ENCODE data around the gene SIL1.

Gene SIL1

GRCh38 chr5:138943599-138944173 is 254.5 kb downstream of the SIL1 start:
- no peak for ATAC-seq
- H3K9me3 Mint-ChIP-seq, result no peaks in the 10 kb centered on the region
- DNase-seq, result no peak
- peaks cover 7% of the 10 kb centered on the region for H3K4me1 Mint-ChIP-seq
- no peaks in the 10 kb centered on the region for H3K27me3 Mint-ChIP-seq
- no peak overlapping the region for H3K27ac Mint-ChIP-seq
- H3K4me3 Mint-ChIP-seq, result no peak overlapping the region
- H3K36me3 Mint-ChIP-seq (ENCODE audit: low read depth), result peaks cover 8% of the 10 kb centered on the region

- H3K27ac Mint-ChIP-seq, result no peak overlapping the region
- H3K4me3 Mint-ChIP-seq, result no peak overlapping the region
- ATAC-seq, result no peak
- peaks cover 8% of the 10 kb centered on the region for H3K36me3 Mint-ChIP-seq (ENCODE audit: low read depth)
- no peaks in the 10 kb centered on the region for H3K27me3 Mint-ChIP-seq
- no peak for DNase-seq
- no peaks in the 10 kb centered on the region for H3K9me3 Mint-ChIP-seq
- H3K4me1 Mint-ChIP-seq, result peaks cover 7% of the 10 kb centered on the region
These were observed 255.3 kb downstream of the SIL1 start for GRCh38 chr5:138942861-138943260.

GRCh38 chr5:138942066-138942465 is 256.1 kb downstream of the SIL1 start:
- no peak overlapping the region for H3K27ac Mint-ChIP-seq

GRCh38 chr5:138938526-138938925 is 259.6 kb downstream of the SIL1 start:
- DNase-seq (no peak), ATAC-seq (no peak)
- Mint-ChIP-seq H3K9me3 (no peaks in the 10 kb centered on the region), H3K4me1 (peaks cover 7% of the 10 kb centered on the region), H3K36me3 (ENCODE audit: low read depth) (peaks cover 16% of the 10 kb centered on the region), H3K27me3 (no peaks in the 10 kb centered on the region), H3K4me3 (no peak overlapping the region), H3K27ac (no peak overlapping the region)

More at GRCh38 chr5:138942066-138942465, 256.1 kb downstream of the SIL1 start:
- Mint-ChIP-seq H3K9me3 (no peaks in the 10 kb centered on the region), H3K36me3 (ENCODE audit: low read depth) (peaks cover 8% of the 10 kb centered on the region), H3K27me3 (no peaks in the 10 kb centered on the region), H3K4me3 (no peak overlapping the region), H3K4me1 (peaks cover 7% of the 10 kb centered on the region)
- DNase-seq, result no peak
- no peak for ATAC-seq

- Mint-ChIP-seq H3K4me3 (no peak overlapping the region), H3K27me3 (no peaks in the 10 kb centered on the region), H3K4me1 (peaks cover 7% of the 10 kb centered on the region), H3K36me3 (ENCODE audit: low read depth) (peaks cover 21% of the 10 kb centered on the region), H3K27ac (no peak overlapping the region), H3K9me3 (no peaks in the 10 kb centered on the region)
- ATAC-seq, result peak; percentile 12
- DNase-seq, result no peak
These were observed 260.5 kb downstream of the SIL1 start for GRCh38 chr5:138937392-138938387.

- no peak overlapping the region for H3K27ac Mint-ChIP-seq
- peaks cover 7% of the 10 kb centered on the region for H3K4me1 Mint-ChIP-seq
- H3K27me3 Mint-ChIP-seq, result no peaks in the 10 kb centered on the region
- no peak overlapping the region for H3K4me3 Mint-ChIP-seq
- peaks cover 23% of the 10 kb centered on the region for H3K36me3 Mint-ChIP-seq (ENCODE audit: low read depth)
- DNase-seq (no peak), ATAC-seq (no peak)
- no peaks in the 10 kb centered on the region for H3K9me3 Mint-ChIP-seq
These were observed 261.2 kb downstream of the SIL1 start for GRCh38 chr5:138936968-138937345.

GRCh38 chr5:138936225-138936967 is 261.8 kb downstream of the SIL1 start:
- H3K27ac Mint-ChIP-seq, result no peak overlapping the region
- DNase-seq (no peak), ATAC-seq (no peak)
- peaks cover 25% of the 10 kb centered on the region for H3K36me3 Mint-ChIP-seq (ENCODE audit: low read depth)
- no peak overlapping the region for H3K4me3 Mint-ChIP-seq
- no peaks in the 10 kb centered on the region for H3K9me3 Mint-ChIP-seq
- H3K4me1 Mint-ChIP-seq, result peaks cover 7% of the 10 kb centered on the region
- H3K27me3 Mint-ChIP-seq, result no peaks in the 10 kb centered on the region

GRCh38 chr5:138935466-138935865 is 262.7 kb downstream of the SIL1 start:
- H3K27me3 Mint-ChIP-seq, result no peaks in the 10 kb centered on the region
- no peak overlapping the region for H3K27ac Mint-ChIP-seq
- no peaks in the 10 kb centered on the region for H3K4me1 Mint-ChIP-seq
- no peak overlapping the region for H3K4me3 Mint-ChIP-seq
- H3K9me3 Mint-ChIP-seq, result no peaks in the 10 kb centered on the region
- DNase-seq, result no peak
- peaks cover 34% of the 10 kb centered on the region for H3K36me3 Mint-ChIP-seq (ENCODE audit: low read depth)
- ATAC-seq, result no peak

GRCh38 chr5:138934971-138935370 is 263.2 kb downstream of the SIL1 start:
- no peaks in the 10 kb centered on the region for H3K27me3 Mint-ChIP-seq
- DNase-seq, result no peak
- H3K4me3 Mint-ChIP-seq, result no peak overlapping the region
- H3K27ac Mint-ChIP-seq, result no peak overlapping the region
- H3K4me1 Mint-ChIP-seq, result no peaks in the 10 kb centered on the region
- ATAC-seq, result no peak
- no peaks in the 10 kb centered on the region for H3K9me3 Mint-ChIP-seq
- peaks cover 37% of the 10 kb centered on the region for H3K36me3 Mint-ChIP-seq (ENCODE audit: low read depth)

GRCh38 chr5:138933522-138934290 is 264.5 kb downstream of the SIL1 start:
- Mint-ChIP-seq H3K36me3 (ENCODE audit: low read depth) (peaks cover 34% of the 10 kb centered on the region), H3K4me1 (no peaks in the 10 kb centered on the region), H3K4me3 (no peak overlapping the region), H3K27me3 (no peaks in the 10 kb centered on the region), H3K9me3 (no peaks in the 10 kb centered on the region), H3K27ac (no peak overlapping the region)
- no peak for ATAC-seq
- no peak for DNase-seq

GRCh38 chr5:138932171-138932810 is 265.9 kb downstream of the SIL1 start:
- no peaks in the 10 kb centered on the region for H3K27me3 Mint-ChIP-seq
- H3K36me3 Mint-ChIP-seq (ENCODE audit: low read depth), result peaks cover 34% of the 10 kb centered on the region
- no peaks in the 10 kb centered on the region for H3K9me3 Mint-ChIP-seq
- H3K27ac Mint-ChIP-seq, result no peak overlapping the region
- DNase-seq (no peak), ATAC-seq (no peak)
- H3K4me3 Mint-ChIP-seq, result no peak overlapping the region
- no peaks in the 10 kb centered on the region for H3K4me1 Mint-ChIP-seq

- no peaks in the 10 kb centered on the region for H3K9me3 Mint-ChIP-seq
- no peaks in the 10 kb centered on the region for H3K27me3 Mint-ChIP-seq
- ATAC-seq (no peak), DNase-seq (no peak)
- H3K4me1 Mint-ChIP-seq, result no peaks in the 10 kb centered on the region
- H3K4me3 Mint-ChIP-seq, result no peak overlapping the region
- H3K36me3 Mint-ChIP-seq (ENCODE audit: low read depth), result peaks cover 47% of the 10 kb centered on the region
- no peak overlapping the region for H3K27ac Mint-ChIP-seq
These were observed 267.6 kb downstream of the SIL1 start for GRCh38 chr5:138930371-138931097.

GRCh38 chr5:138929571-138929955 is 268.6 kb downstream of the SIL1 start:
- Mint-ChIP-seq H3K27me3 (no peaks in the 10 kb centered on the region), H3K9me3 (no peaks in the 10 kb centered on the region), H3K4me3 (no peak overlapping the region), H3K4me1 (no peaks in the 10 kb centered on the region), H3K27ac (no peak overlapping the region), H3K36me3 (ENCODE audit: low read depth) (peaks cover 46% of the 10 kb centered on the region)
- DNase-seq (no peak), ATAC-seq (no peak)

Data from activated naive CD8-positive, alpha-beta T cell treated with anti-CD3 and anti-CD28 coated beads, Interleukin-2, amount 50 U/mL, for 24 hours (primary cell).